Measurements from ENCODE around the gene LAPTM4A. TPM values are rescaled to one million over a fixed set of nuclear protein-coding genes. Genes with fewer than 3 reads are reported as not detected.

LAPTM4A gene
- total RNA-seq, 1 experiment from 2014 or later = 131 TPM

GRCh38 chr2:20033322-20033721, 18.1 kb downstream of the LAPTM4A start:
- Mint-ChIP-seq H3K36me3 (ENCODE audit: insufficient read depth in 1 of 3, low read depth in 3 of 3) (peaks cover 68 to 97% (median 91%) of the 10 kb centered on the region in 3 experiments), H3K9me3 (no peaks in the 10 kb centered on the region), H3K4me1 (no peaks in the 10 kb centered on the region), H3K4me3 (no peak overlapping the region), H3K27me3 (ENCODE audit: low read depth) (no peaks in the 10 kb centered on the region), H3K27ac (no peak overlapping the region; a peak in 1 of 7 replicates)
- Histone ChIP-seq H2BK20ac (ENCODE audit: low read depth, low read length, poor library complexity, severe bottlenecking) (no peak overlapping the region), H3K14ac (ENCODE audit: insufficient read depth, low read length) (no peak overlapping the region), H3K23ac (ENCODE audit: insufficient read length, low read depth, low read length) (no peak overlapping the region), H3K9me3 (ENCODE audit: control insufficient read depth, low read depth, low read length) (no peaks in the 10 kb centered on the region), H3K56ac (ENCODE audit: insufficient read length, low read depth, low read length) (no peak overlapping the region), H3K79me1 (ENCODE audit: insufficient read depth, low read depth, low read length, poor library complexity, severe bottlenecking) (peaks cover 3% of the 10 kb centered on the region), H4K91ac (ENCODE audit: insufficient read length, low read depth, low read length) (no peak overlapping the region), H2BK120ac (ENCODE audit: low read depth, low read length, poor library complexity, severe bottlenecking) (no peak overlapping the region), H3K4me2 (ENCODE audit: insufficient read depth, insufficient read length, low read length) (no peak overlapping the region), H3K79me2 (ENCODE audit: insufficient read depth, low read length) (no peaks in the 10 kb centered on the region), H2BK12ac (ENCODE audit: insufficient read length, low read depth, low read length) (no peak overlapping the region), H3K18ac (ENCODE audit: insufficient read length, low read depth, low read length) (no peak overlapping the region), H4K8ac (replicated peaks; ENCODE audit: insufficient read length, low read depth, low read length) (no peak overlapping the region), H2BK15ac (ENCODE audit: low read depth, low read length) (no peak overlapping the region), H3K4me1 (ENCODE audit: insufficient read depth, low read length) (no peaks in the 10 kb centered on the region), H2AFZ (ENCODE audit: low read length) (no peak overlapping the region), H4K20me1 (ENCODE audit: control insufficient read depth, insufficient read depth, insufficient read length) (no peaks in the 10 kb centered on the region), H4K5ac (ENCODE audit: insufficient read length, low read depth, low read length) (no peak overlapping the region), H3K9ac (ENCODE audit: extremely low read depth, insufficient read length, low read length) (no peak overlapping the region), H3K4ac (ENCODE audit: low read depth, low read length) (no peak overlapping the region), H3K27me3 (ENCODE audit: insufficient read depth, low read length) (no peaks in the 10 kb centered on the region), H3K27ac (ENCODE audit: insufficient read length, low read depth, low read length) (no peak overlapping the region), H2BK5ac (ENCODE audit: insufficient read length, low read length) (no peak overlapping the region), H2AK5ac (ENCODE audit: insufficient read length, low read length) (no peak overlapping the region), H3T11ph (ENCODE audit: low read length) (no peak overlapping the region), H3K23me2 (ENCODE audit: insufficient read length, low read depth, low read length, poor library complexity, severe bottlenecking) (no peaks in the 10 kb centered on the region)
- DNase-seq = no peak
- no CpG with 5 or more reads among the region's 3 CpGs for WGBS (ENCODE audit: extremely low coverage, insufficient read length, low lambda C conversion rate)
- no peak for TF ChIP-seq CTCF (conservative IDR thresholded peaks at IDR 0.05)

All from H9 (cell line).